Neutrophil (primary cell): Measurements from ENCODE around the gene GRAP2.

Experiments
- H3K27ac ChIP-seq: fragments of 200-600 bp; sonication (generic); 2 replicates; pipeline ENCODE4 v1.5.1; 2016; ENCODE audit warnings: mild to moderate bottlenecking, moderate library complexity
- H3K27me3 ChIP-seq: fragments of 200-600 bp; sonication (generic); 2 replicates; pipeline ENCODE4 v1.6.0; 2016; ENCODE audit warnings: mild to moderate bottlenecking
- H3K36me3 ChIP-seq: fragments of 200-600 bp; sonication (generic); 2 replicates; pipeline ENCODE4 v1.5.1; 2017
- H3K4me1 ChIP-seq, 2 experiments: fragments of 200-600 bp in 1 of 2; sonication (generic) in 1 of 2; 1 replicate in 1 of 2; 2 replicates in 1 of 2; pipeline versions ENCODE4 v1.5.1 to v1.6.1; 2013 to 2016; ENCODE audit warnings: low read depth in 1 of 2, low read length in 1 of 2, mild to moderate bottlenecking in 1 of 2, moderate library complexity in 1 of 2; ENCODE audit not compliant: control insufficient read depth in 1 of 2, insufficient read depth in 1 of 2
- H3K4me3 ChIP-seq, 2 experiments: fragments of 200-600 bp in 1 of 2; sonication (generic) in 1 of 2; 1 replicate in 1 of 2; 2 replicates in 1 of 2; pipeline ENCODE4 v1.5.1; 2013 to 2016; ENCODE audit warnings: low read depth in 1 of 2, low read length in 1 of 2, mild to moderate bottlenecking in 1 of 2, moderate library complexity in 1 of 2
- H3K9me3 ChIP-seq: fragments of 200-600 bp; sonication (generic); 2 replicates; pipeline ENCODE4 v1.5.1; 2016
- TF ChIP-seq, protein P1 (sequence below): fragments of 200-600 bp; sonication (generic); IDR thresholded peaks from 2 replicates; pipeline ENCODE4 v1.5.1; 2016; ENCODE audit warnings: antibody characterized with exemption

The GRAP2 gene

DNA sequence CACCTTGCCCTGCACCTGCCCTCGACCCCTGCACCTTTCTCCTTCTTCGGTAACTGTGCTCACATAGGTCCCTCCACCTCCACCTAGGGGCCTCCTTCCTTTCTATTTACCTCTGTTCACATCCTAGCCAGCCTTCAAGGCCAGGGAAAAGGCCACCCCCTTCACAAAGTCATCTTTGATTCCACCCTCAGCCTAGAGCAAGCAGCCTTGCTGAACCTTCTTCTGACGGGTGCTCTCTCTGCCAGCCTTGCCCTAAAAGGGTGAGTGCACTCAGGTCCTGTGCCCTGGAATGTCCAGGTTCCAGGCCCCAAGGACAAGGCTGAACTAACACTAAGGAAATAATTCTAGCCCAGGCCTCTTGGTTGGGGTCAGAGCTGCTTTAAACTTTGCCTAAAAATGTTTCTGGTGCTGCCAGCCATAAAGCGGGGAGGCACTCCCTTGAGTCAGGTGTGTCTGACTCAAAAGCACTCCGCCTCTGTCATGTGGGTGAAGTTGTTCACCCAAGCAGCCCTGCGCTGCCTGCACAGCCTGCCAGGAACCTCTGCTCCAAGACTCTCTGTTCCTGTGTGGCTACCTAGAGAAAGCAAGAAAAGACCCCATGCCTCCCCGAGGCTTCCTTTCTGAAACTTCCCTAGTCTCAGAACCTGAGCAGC, 84.6 kb downstream of the GRAP2 start:
- TF ChIP-seq, protein P1, sequence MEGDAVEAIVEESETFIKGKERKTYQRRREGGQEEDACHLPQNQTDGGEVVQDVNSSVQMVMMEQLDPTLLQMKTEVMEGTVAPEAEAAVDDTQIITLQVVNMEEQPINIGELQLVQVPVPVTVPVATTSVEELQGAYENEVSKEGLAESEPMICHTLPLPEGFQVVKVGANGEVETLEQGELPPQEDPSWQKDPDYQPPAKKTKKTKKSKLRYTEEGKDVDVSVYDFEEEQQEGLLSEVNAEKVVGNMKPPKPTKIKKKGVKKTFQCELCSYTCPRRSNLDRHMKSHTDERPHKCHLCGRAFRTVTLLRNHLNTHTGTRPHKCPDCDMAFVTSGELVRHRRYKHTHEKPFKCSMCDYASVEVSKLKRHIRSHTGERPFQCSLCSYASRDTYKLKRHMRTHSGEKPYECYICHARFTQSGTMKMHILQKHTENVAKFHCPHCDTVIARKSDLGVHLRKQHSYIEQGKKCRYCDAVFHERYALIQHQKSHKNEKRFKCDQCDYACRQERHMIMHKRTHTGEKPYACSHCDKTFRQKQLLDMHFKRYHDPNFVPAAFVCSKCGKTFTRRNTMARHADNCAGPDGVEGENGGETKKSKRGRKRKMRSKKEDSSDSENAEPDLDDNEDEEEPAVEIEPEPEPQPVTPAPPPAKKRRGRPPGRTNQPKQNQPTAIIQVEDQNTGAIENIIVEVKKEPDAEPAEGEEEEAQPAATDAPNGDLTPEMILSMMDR: no peak
- no peaks in the 10 kb centered on the region for H3K9me3 ChIP-seq
- H3K4me3 ChIP-seq: no peak overlapping the region
- H3K27me3 ChIP-seq: peaks cover 72% of the 10 kb centered on the region
- H3K27ac ChIP-seq: no peak overlapping the region
- H3K4me1 ChIP-seq: no peaks in the 10 kb centered on the region
- no peaks in the 10 kb centered on the region for H3K36me3 ChIP-seq

DNA sequence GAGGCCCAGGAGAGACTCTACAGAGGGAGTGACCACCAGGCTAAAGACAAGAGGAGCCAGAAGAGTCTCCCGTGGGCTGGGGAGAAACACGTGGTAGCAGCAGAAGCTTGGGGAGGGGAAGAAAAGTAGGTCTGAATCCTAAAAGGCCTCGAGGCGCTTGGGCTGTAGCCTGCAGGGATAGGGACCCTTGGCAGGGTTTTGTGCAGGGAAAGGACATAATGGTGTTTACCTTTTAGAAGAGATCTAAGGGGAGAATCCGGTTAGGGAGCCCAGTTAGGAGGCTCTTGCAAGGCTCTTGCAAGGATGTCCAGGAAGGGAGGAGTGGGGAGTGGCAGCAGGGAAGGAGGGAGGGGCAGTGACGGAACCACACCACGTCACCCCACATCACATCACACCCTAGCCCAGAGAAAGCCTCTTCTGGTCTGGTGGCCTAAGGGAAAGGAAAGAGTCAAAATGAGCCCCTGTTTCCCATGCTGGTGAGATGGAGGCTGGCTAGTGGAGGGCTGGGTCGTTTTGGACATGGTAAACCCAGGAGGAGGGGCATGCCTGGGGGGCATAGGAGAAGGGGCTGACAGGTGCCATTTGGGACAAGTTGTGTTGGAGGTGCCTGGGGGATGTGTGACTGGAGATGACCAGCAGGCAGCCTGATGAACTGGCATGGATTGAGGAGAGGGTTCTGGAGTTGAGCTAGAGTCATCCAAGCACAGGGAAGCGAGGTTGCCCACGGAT, 87.7 kb downstream of the GRAP2 start:
- Histone ChIP-seq H3K36me3 (no peaks in the 10 kb centered on the region), H3K27me3 (peaks cover 90% of the 10 kb centered on the region), H3K4me3 (no peak overlapping the region), H3K9me3 (no peaks in the 10 kb centered on the region), H3K4me1 (no peaks in the 10 kb centered on the region), H3K27ac (no peak overlapping the region)
- TF ChIP-seq, protein P1: no peak

DNA sequence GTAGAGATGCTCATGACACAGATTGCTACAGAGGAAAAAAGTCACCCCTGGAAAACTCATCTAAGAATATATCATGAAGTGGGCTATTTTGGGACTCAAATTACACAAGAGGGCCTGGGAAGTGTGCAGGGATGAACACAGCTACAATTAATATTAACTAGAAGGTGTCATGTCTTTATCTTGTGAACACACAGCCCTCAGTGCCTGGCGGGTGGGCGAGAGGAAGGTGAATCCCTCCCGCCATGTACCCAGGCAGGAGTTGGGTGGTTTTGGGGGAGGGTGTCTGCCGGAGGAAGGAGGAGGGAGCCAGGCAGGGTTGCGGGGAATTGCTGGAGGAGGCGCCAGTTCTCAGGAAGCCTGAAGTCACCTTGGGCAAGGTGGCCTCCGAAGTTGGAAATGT, 88.7 kb downstream of the GRAP2 start:
- peaks cover 90% of the 10 kb centered on the region for H3K27me3 ChIP-seq
- TF ChIP-seq, protein P1: no peak

GRCh38 chr22:39990686-39991085, 89.8 kb downstream of the GRAP2 start:
- Histone ChIP-seq H3K9me3 (no peaks in the 10 kb centered on the region), H3K27me3 (peaks cover 90% of the 10 kb centered on the region), H3K36me3 (no peaks in the 10 kb centered on the region), H3K4me3 (no peak overlapping the region), H3K27ac (no peak overlapping the region), H3K4me1 (peaks cover 4 to 12% of the 10 kb centered on the region in 2 experiments)
- TF ChIP-seq, protein P1: no peak

More for the DNA sequence above, 88.7 kb downstream of the GRAP2 start:
- peaks cover 0 to 5% of the 10 kb centered on the region in 2 experiments for H3K4me1 ChIP-seq
- H3K27ac ChIP-seq: no peak overlapping the region
- no peak overlapping the region for H3K4me3 ChIP-seq
- H3K9me3 ChIP-seq: no peaks in the 10 kb centered on the region
- no peaks in the 10 kb centered on the region for H3K36me3 ChIP-seq

DNA sequence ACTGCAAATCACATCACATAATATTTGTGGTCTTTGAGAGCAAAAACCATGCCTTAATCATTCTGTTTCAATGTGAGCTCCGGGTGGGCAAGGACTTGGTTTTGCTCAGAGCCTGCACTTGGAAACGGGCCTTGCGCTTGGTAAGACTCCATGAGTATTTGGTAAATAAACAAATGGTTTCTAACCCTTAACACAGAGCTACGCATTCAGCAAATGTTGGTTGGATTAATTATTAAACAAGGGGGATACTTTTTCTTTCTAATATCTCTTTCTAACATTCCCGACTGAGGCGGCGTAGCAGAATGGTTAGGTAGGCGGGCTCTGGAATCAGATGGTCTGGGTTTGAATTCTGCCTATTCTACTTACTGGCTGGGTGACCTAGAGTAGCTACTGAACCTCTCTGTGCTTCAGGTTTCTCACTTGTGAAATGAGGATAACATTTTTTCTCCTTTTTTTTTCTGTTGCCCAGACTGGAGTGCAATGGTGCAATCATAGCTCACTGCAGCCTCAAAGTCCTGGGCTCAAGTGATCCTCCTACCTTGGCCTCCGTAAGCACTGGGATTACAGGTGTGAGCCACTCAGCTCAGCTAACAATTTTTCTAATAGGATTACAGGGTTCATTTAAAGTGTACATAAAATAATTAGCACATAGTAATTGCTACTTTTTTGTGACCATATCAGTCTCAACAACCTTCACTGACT, 90.4 kb downstream of the GRAP2 start:
- TF ChIP-seq, protein P1: no peak
- Histone ChIP-seq H3K9me3 (no peaks in the 10 kb centered on the region), H3K36me3 (no peaks in the 10 kb centered on the region), H3K4me1 (peaks cover 4 to 12% of the 10 kb centered on the region in 2 experiments), H3K27ac (no peak overlapping the region), H3K27me3 (peaks cover 90% of the 10 kb centered on the region), H3K4me3 (no peak overlapping the region)
